Neural progenitor cell (in vitro differentiated cells): ENCODE measurements around the gene CCT4. TPM values are rescaled to one million over a fixed set of nuclear protein-coding genes. Genes with fewer than 3 reads are reported as not detected.
A peak's percentile ranks its signal among the peaks of the same experiment; 100 is the strongest.
"Not testable (repeated sequence)": the region's sequence is repeated elsewhere in the genome, so short reads cannot be mapped to it uniquely, and the experiment has no call there.

Experiments used
- DNase-seq: peaks from one replicate; pipeline ENCODE4 v3.0.0-alpha.2; 2016; ENCODE audit warnings: low spot score
- H2AFZ ChIP-seq: fragments of 200-600 bp; sonication (generic); replicated peaks from 2 replicates; pipeline ENCODE4 v1.6.1; 2016; ENCODE audit warnings: antibody characterized with exemption
- H3F3A ChIP-seq: fragments of 200-600 bp; sonication (generic); 2 replicates; pipeline ENCODE4 v1.6.1; 2016; ENCODE audit warnings: antibody characterized with exemption, low read depth
- H3K27ac ChIP-seq: fragments of 200-600 bp; sonication (generic); 2 replicates; pipeline ENCODE4 v1.5.1; 2016; ENCODE audit warnings: mild to moderate bottlenecking
- H3K27me3 ChIP-seq: fragments of 200-600 bp; sonication (generic); 2 replicates; pipeline ENCODE4 v1.6.1; 2016; ENCODE audit warnings: mild to moderate bottlenecking, moderate library complexity
- H3K36me3 ChIP-seq: fragments of 200-600 bp; sonication (generic); 2 replicates; pipeline ENCODE4 v1.5.1; 2016
- H3K4me1 ChIP-seq: fragments of 200-600 bp; sonication (generic); 2 replicates; pipeline ENCODE4 v1.6.1; 2016; ENCODE audit warnings: mixed run types
- H3K4me2 ChIP-seq: fragments of 200-600 bp; sonication (generic); 2 replicates; pipeline ENCODE4 v1.6.1; 2016
- H3K4me3 ChIP-seq: fragments of 200-600 bp; sonication (generic); 2 replicates; pipeline ENCODE4 v1.5.1; 2016
- H3K79me2 ChIP-seq: fragments of 200-600 bp; sonication (generic); 2 replicates; pipeline ENCODE4 v1.6.1; 2016; ENCODE audit warnings: low read depth
- H3K9ac ChIP-seq: fragments of 200-600 bp; sonication (generic); 2 replicates; pipeline ENCODE4 v1.6.1; 2016
- H3K9me3 ChIP-seq: fragments of 200-600 bp; sonication (generic); 2 replicates; pipeline ENCODE4 v1.5.1; 2016; ENCODE audit warnings: low read depth
- H4K20me1 ChIP-seq: fragments of 200-600 bp; sonication (generic); 2 replicates; pipeline ENCODE4 v1.6.1; 2016; ENCODE audit warnings: low read depth
- H3K27ac Mint-ChIP-seq: 3 replicates; pipeline ENCODE4 v1.8.0; 2021; ENCODE audit warnings: mixed read lengths
- H3K27me3 Mint-ChIP-seq: 2 replicates; pipeline ENCODE4 v1.8.0; 2022; ENCODE audit warnings: low read depth, mild to moderate bottlenecking, inconsistent platforms, moderate library complexity, mixed read lengths; ENCODE audit not compliant: insufficient read depth
- H3K36me3 Mint-ChIP-seq: 3 replicates; pipeline ENCODE4 v1.8.0; 2021; ENCODE audit warnings: mixed read lengths
- H3K4me1 Mint-ChIP-seq: 3 replicates; pipeline ENCODE4 v1.8.0; 2021; ENCODE audit warnings: mixed read lengths
- H3K4me3 Mint-ChIP-seq: 3 replicates; pipeline ENCODE4 v1.8.0; 2021; ENCODE audit warnings: mild to moderate bottlenecking, moderate library complexity, mixed read lengths
- H3K9me3 Mint-ChIP-seq: 3 replicates; pipeline ENCODE4 v1.8.0; 2020; ENCODE audit warnings: mixed read lengths
- EZH2 ChIP-seq: fragments of 200-600 bp; sonication (generic); IDR thresholded peaks from 2 replicates; pipeline ENCODE4 v1.6.1; 2017; ENCODE audit warnings: antibody characterized with exemption, mild to moderate bottlenecking, moderate library complexity
- EZH2phosphoT487 ChIP-seq: fragments of 200-600 bp; sonication (generic); IDR thresholded peaks from 2 replicates; pipeline ENCODE4 v1.6.1; 2017; ENCODE audit warnings: antibody characterized with exemption
- total RNA-seq: library from RNA; depleted of rRNA; stranded (reverse); fragments of >200 nt; gene quantifications from 2 replicates; pipeline ENCODE4 v1.2.3, GENCODE V29; 2015; ENCODE audit warnings: low replicate concordance
- TF ChIP-seq, protein P1 (sequence below): fragments of 200-600 bp; sonication (generic); IDR thresholded peaks from 2 replicates; pipeline ENCODE4 v1.5.1; 2017; ENCODE audit warnings: antibody characterized with exemption, mild to moderate bottlenecking

The CCT4 gene
- total RNA-seq, 1 donor from 2014 or later, result 381 TPM

DNA sequence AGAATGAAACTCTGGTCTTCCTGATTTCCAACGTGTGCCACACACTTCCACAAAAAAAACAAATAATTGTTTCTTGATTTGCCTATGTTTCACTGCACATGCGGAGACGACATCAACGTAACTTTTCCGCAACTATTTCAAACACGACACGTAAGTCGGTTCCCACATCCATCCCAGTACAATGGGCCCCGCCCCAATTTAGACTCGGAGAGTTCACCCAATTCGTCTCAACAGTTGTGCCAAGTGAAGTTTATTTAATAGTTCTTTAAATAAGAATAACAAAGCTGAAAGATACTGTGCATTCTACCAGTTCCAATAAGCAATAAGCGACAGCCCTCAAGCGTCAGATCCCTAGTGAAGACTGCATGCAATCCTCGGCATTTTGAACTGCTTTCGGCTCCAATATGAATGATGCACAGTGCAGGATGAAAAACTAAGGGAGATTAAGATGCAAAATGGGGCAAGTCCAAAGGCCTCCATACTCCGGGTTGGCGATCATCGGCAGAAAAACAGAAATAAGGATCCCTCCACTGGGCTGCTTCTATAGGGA lies 664 bp downstream of the CCT4 start:
- H3K36me3 Mint-ChIP-seq, result peaks cover 20% of the 10 kb centered on the region

DNA sequence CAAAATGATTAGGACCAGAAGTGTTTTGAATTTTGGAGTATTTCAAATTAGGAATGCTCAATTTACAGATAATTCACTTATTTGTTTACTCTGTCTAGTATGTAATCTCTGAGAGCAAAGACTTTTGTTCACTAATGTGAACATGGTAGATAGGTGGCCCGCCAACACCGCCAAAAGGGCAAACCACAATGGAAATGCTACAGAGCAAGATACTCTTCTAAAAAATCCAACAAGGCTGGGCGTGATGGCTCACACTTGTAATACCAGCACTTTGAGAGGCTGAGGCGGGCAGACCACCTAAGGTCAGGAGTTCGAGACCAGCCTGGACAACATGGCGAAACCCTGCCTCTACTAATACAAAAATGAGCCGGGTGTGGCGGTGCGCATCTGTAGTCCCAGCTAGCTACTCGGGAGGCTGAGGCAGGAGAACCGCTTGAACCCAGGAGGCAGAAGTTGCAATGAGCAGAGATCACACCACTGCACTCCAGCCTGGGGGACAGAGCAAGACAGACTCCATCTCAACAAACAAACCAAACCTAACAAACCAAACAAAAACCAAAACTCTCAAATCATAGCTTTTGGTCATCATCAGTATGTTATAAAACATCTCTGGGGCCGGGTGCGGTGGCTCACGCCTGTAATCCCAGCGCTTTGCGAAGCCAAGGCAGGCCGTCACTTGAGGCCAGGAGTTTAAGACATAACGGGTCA lies 2.4 kb downstream of the CCT4 start:
- H3K9me3 Mint-ChIP-seq, result no peaks in the 10 kb centered on the region
- TF ChIP-seq EZH2phosphoT487 (no peak), EZH2 (no peak)
- TF ChIP-seq, protein P1, sequence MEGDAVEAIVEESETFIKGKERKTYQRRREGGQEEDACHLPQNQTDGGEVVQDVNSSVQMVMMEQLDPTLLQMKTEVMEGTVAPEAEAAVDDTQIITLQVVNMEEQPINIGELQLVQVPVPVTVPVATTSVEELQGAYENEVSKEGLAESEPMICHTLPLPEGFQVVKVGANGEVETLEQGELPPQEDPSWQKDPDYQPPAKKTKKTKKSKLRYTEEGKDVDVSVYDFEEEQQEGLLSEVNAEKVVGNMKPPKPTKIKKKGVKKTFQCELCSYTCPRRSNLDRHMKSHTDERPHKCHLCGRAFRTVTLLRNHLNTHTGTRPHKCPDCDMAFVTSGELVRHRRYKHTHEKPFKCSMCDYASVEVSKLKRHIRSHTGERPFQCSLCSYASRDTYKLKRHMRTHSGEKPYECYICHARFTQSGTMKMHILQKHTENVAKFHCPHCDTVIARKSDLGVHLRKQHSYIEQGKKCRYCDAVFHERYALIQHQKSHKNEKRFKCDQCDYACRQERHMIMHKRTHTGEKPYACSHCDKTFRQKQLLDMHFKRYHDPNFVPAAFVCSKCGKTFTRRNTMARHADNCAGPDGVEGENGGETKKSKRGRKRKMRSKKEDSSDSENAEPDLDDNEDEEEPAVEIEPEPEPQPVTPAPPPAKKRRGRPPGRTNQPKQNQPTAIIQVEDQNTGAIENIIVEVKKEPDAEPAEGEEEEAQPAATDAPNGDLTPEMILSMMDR, result no peak
- peak overlapping the region; percentile 99 for H3K4me3 Mint-ChIP-seq
- H3F3A ChIP-seq, result peaks cover 14% of the 10 kb centered on the region
- H3K4me1 Mint-ChIP-seq, result peaks cover 22% of the 10 kb centered on the region
- H3K27me3 Mint-ChIP-seq, result peaks cover 2% of the 10 kb centered on the region
- H3K9me3 ChIP-seq, result no peaks in the 10 kb centered on the region
- peak overlapping the region; percentile 99 for H3K9ac ChIP-seq
- H3K4me3 ChIP-seq, result peak overlapping the region; percentile 77
- no peaks in the 10 kb centered on the region for H3K27me3 ChIP-seq
- H3K4me1 ChIP-seq, result peaks cover 8% of the 10 kb centered on the region
- peaks cover 86% of the 10 kb centered on the region for H3K79me2 ChIP-seq
- H3K36me3 ChIP-seq, result peaks cover 20% of the 10 kb centered on the region
- H3K27ac Mint-ChIP-seq, result no peak overlapping the region
- H3K4me2 ChIP-seq, result peak overlapping the region; percentile 88
- H3K27ac ChIP-seq, result no peak overlapping the region
- H4K20me1 ChIP-seq, result peaks cover 40% of the 10 kb centered on the region
- no peak overlapping the region for H2AFZ ChIP-seq
- no peak for DNase-seq
- H3K36me3 Mint-ChIP-seq, result peaks cover 24% of the 10 kb centered on the region

More for the DNA sequence above, 664 bp downstream of the CCT4 start:
- H3K4me1 Mint-ChIP-seq, result peaks cover 22% of the 10 kb centered on the region
- H2AFZ ChIP-seq, result peak overlapping the region; percentile 92
- H3K4me2 ChIP-seq, result peak overlapping the region; percentile 88
- peaks cover 2% of the 10 kb centered on the region for H3K27me3 Mint-ChIP-seq
- peaks cover 13% of the 10 kb centered on the region for H3F3A ChIP-seq
- no peaks in the 10 kb centered on the region for H3K9me3 Mint-ChIP-seq
- H3K4me3 Mint-ChIP-seq, result peak overlapping the region; percentile 99
- H3K27ac ChIP-seq, result peak overlapping the region; percentile 99
- H3K27ac Mint-ChIP-seq, result peak overlapping the region; percentile 100
- peaks cover 69% of the 10 kb centered on the region for H3K79me2 ChIP-seq
- no peaks in the 10 kb centered on the region for H3K27me3 ChIP-seq
- H3K9me3 ChIP-seq, result no peaks in the 10 kb centered on the region
- DNase-seq, result peak; percentile 46
- H3K36me3 ChIP-seq, result peaks cover 8% of the 10 kb centered on the region
- H3K4me1 ChIP-seq, result peaks cover 8% of the 10 kb centered on the region
- peak overlapping the region; percentile 77 for H3K4me3 ChIP-seq
- peak overlapping the region; percentile 99 for H3K9ac ChIP-seq
- TF ChIP-seq EZH2 (no peak), EZH2phosphoT487 (no peak)
- TF ChIP-seq, protein P1, result no peak
- peaks cover 40% of the 10 kb centered on the region for H4K20me1 ChIP-seq

DNA sequence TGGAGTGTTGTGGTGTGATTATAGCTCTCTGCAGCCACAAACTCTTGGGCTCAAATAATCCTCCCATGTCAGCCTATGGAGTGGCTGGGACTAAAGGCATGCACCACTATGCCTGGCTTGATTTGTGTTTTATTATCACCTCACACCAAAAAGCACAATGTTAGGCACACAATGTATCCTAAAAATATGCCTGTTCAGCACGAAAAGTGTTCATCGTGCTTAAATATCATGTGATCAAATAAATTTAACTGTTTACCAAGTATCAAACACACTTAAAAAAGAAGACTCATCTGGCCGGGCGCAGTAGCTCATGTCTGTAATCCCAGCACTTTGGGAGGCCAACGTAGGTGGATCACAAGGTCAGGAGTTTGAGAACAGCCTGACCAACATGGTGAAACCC lies 5.6 kb downstream of the CCT4 start:
- TF ChIP-seq EZH2phosphoT487 (no peak), EZH2 (no peak)
- TF ChIP-seq, protein P1, result no peak
- Histone ChIP-seq H3K79me2 (peaks cover 89% of the 10 kb centered on the region), H2AFZ (no peak overlapping the region), H3K4me3 (no peak overlapping the region), H3K4me2 (no peak overlapping the region), H3K27ac (no peak overlapping the region), H4K20me1 (peaks cover 43% of the 10 kb centered on the region), H3K9ac (peak overlapping the region; percentile 17), H3K9me3 (no peaks in the 10 kb centered on the region), H3K27me3 (no peaks in the 10 kb centered on the region), H3K4me1 (peaks cover 8% of the 10 kb centered on the region), H3F3A (peaks cover 8% of the 10 kb centered on the region), H3K36me3 (peaks cover 49% of the 10 kb centered on the region)
- Mint-ChIP-seq H3K4me1 (peaks cover 14% of the 10 kb centered on the region), H3K27me3 (peaks cover 4% of the 10 kb centered on the region), H3K9me3 (no peaks in the 10 kb centered on the region), H3K4me3 (no peak overlapping the region), H3K27ac (no peak overlapping the region), H3K36me3 (peaks cover 33% of the 10 kb centered on the region)
- DNase-seq, result no peak

DNA sequence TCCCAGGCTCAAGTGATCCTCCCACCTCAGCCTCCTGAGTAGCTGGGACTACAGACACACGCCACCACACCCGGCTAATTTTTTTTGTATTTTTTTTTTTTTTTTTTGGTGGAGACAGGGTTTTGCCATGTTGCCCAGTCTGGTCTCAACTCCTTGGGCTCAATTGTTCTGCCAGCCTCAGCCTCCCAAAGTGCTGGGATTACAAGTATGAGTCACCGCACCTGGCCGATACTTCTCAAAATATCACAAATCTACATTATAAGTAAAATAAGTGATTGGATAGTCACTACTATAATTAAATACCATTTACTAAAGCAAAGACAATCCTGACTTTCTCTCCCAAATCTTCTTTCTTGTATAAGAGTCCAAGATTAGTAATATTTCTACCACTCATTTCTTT lies 9.1 kb downstream of the CCT4 start:
- not testable (repeated sequence) for H3K9me3 Mint-ChIP-seq, H3K4me3 ChIP-seq, H3K27ac ChIP-seq, H3K4me2 ChIP-seq, H3K27me3 Mint-ChIP-seq, H3K27ac Mint-ChIP-seq, H3K4me1 Mint-ChIP-seq, H2AFZ ChIP-seq, DNase-seq, H3K4me3 Mint-ChIP-seq, H3K4me1 ChIP-seq, H3K9ac ChIP-seq, H3K9me3 ChIP-seq, H3K27me3 ChIP-seq
- Histone ChIP-seq H3K36me3 (peaks cover 67% of the 10 kb centered on the region), H3F3A (peaks cover 25% of the 10 kb centered on the region), H4K20me1 (peaks cover 17% of the 10 kb centered on the region), H3K79me2 (peaks cover 66% of the 10 kb centered on the region)
- H3K36me3 Mint-ChIP-seq, result peaks cover 29% of the 10 kb centered on the region
